Measurements from ENCODE around the gene RABEP2.

DNA sequence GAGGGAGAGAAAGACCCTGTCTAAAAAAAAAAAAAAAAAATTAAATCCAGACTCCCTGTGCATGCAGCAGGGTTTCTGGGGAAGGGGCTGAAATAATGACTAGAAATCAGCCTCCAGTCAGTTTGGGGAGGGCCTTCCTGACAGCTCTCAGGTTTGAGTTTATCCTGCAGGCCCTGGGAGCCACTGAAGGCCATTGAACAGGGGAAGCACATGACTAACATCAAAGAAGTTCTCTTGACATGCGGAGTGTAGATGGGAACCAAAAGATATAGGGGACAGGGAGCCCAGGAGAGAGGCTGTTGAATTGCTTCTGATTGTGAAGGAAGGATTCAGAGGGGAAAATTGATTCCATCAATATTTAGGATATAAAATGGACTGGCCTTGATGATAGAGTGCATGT, 2.8 kb upstream of the RABEP2 start:
- no peak for TF ChIP-seq NR3C1 (IDR thresholded peaks at IDR 0.05)
- TF ChIP-seq, protein P1, sequence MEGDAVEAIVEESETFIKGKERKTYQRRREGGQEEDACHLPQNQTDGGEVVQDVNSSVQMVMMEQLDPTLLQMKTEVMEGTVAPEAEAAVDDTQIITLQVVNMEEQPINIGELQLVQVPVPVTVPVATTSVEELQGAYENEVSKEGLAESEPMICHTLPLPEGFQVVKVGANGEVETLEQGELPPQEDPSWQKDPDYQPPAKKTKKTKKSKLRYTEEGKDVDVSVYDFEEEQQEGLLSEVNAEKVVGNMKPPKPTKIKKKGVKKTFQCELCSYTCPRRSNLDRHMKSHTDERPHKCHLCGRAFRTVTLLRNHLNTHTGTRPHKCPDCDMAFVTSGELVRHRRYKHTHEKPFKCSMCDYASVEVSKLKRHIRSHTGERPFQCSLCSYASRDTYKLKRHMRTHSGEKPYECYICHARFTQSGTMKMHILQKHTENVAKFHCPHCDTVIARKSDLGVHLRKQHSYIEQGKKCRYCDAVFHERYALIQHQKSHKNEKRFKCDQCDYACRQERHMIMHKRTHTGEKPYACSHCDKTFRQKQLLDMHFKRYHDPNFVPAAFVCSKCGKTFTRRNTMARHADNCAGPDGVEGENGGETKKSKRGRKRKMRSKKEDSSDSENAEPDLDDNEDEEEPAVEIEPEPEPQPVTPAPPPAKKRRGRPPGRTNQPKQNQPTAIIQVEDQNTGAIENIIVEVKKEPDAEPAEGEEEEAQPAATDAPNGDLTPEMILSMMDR (IDR thresholded peaks at IDR 0.05): no peak
- no peak for TF ChIP-seq POLR2A (IDR thresholded peaks at IDR 0.05; ENCODE audit: low read length)
- TF ChIP-seq ZC3H11A (IDR thresholded peaks at IDR 0.05): no peak
- TF ChIP-seq, protein P2, sequence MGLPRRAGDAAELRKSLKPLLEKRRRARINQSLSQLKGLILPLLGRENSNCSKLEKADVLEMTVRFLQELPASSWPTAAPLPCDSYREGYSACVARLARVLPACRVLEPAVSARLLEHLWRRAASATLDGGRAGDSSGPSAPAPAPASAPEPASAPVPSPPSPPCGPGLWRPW (IDR thresholded peaks at IDR 0.05): no peak
- TF ChIP-seq RAD21 (conservative IDR thresholded peaks at IDR 0.05 in 1 of 2, IDR thresholded peaks at IDR 0.05 in 1 of 2): no peak

All from A549 (cell line).